CD4-positive, alpha-beta memory T cell (primary cell): ENCODE data around the gene UBE2E2. TPM values are rescaled to one million over a fixed set of nuclear protein-coding genes. Genes with fewer than 3 reads are reported as not detected.

Experiments used
- CTCF ChIA-PET: fragments of 350-600 bp; sonication (Branson Sonifier 250); formaldehyde crosslinking; loops from one replicate; lab custom pipeline; 2021; ENCODE audit warnings: inconsistent platforms; ENCODE audit not compliant: partially characterized antibody; lab: Charles Lee
- POLR2A ChIA-PET: fragments of 350-600 bp; sonication (Branson Sonifier 250); formaldehyde crosslinking; loops from one replicate; lab custom pipeline; 2021; ENCODE audit not compliant: partially characterized antibody; lab: Charles Lee
- DNase-seq, 5 donors: peaks; one replicate each; pipeline versions ENCODE4 v3.0.0 to v3.0.0-alpha.2; 2020 to 2022; ENCODE audit warnings: mixed read lengths in 1 of 5
- H3K27ac ChIP-seq: one replicate; pipeline ENCODE4 v1.7.0; 2013; ENCODE audit warnings: low read depth, low read length
- H3K27me3 ChIP-seq: 2 replicates; pipeline ENCODE4 v1.7.0; 2013; ENCODE audit warnings: mild to moderate bottlenecking, low read length, moderate library complexity; ENCODE audit not compliant: insufficient read depth
- H3K36me3 ChIP-seq: 2 replicates; pipeline ENCODE4 v1.7.0; 2013; ENCODE audit warnings: mild to moderate bottlenecking, low read length, moderate library complexity; ENCODE audit not compliant: insufficient read depth
- H3K4me1 ChIP-seq: 2 replicates; pipeline ENCODE4 v1.7.0; 2013; ENCODE audit warnings: mild to moderate bottlenecking, low read length, moderate library complexity; ENCODE audit not compliant: insufficient read depth
- H3K4me3 ChIP-seq, 2 donors: one replicate each; pipeline ENCODE4 v1.7.0; 2013; ENCODE audit warnings: low read length in 2 of 2, mild to moderate bottlenecking in 1 of 2
- H3K9me3 ChIP-seq, 2 donors: one replicate each; pipeline ENCODE4 v1.7.0; 2013; ENCODE audit warnings: low read length in 2 of 2, control low read depth in 1 of 2; ENCODE audit not compliant: control insufficient read depth in 1 of 2
- H3K27ac Mint-ChIP-seq, 7 donors: one replicate each; pipeline ENCODE4 v1.8.0; 2020 to 2021; ENCODE audit warnings: mixed read lengths in 7 of 7, mild to moderate bottlenecking in 6 of 7, inconsistent platforms in 3 of 7, moderate library complexity in 3 of 7
- H3K27me3 Mint-ChIP-seq, 2 donors: one replicate each; pipeline ENCODE4 v1.8.0; 2020 to 2021; ENCODE audit warnings: mixed read lengths in 2 of 2
- H3K36me3 Mint-ChIP-seq, 2 donors: one replicate each; pipeline ENCODE4 v1.8.0; 2020 to 2021; ENCODE audit warnings: mixed read lengths in 2 of 2, inconsistent platforms in 1 of 2, mild to moderate bottlenecking in 1 of 2
- H3K4me1 Mint-ChIP-seq, 4 donors: one replicate each; pipeline ENCODE4 v1.8.0; 2020 to 2021; ENCODE audit warnings: mixed read lengths in 4 of 4, mild to moderate bottlenecking in 1 of 4
- H3K4me3 Mint-ChIP-seq, 8 donors: one replicate each; pipeline ENCODE4 v1.8.0; 2020 to 2021; ENCODE audit warnings: mixed read lengths in 8 of 8, mild to moderate bottlenecking in 7 of 8, moderate library complexity in 6 of 8, inconsistent platforms in 3 of 8
- H3K9me3 Mint-ChIP-seq, 8 donors: one replicate each; pipeline ENCODE4 v1.8.0; 2020 to 2021; ENCODE audit warnings: mixed read lengths in 8 of 8, mild to moderate bottlenecking in 5 of 8, inconsistent platforms in 3 of 8, moderate library complexity in 1 of 8
- intact Hi-C: fragments of 100-400 bp; cut with micrococcal nuclease; formaldehyde crosslinking; loops from one replicate; pipeline ENCODE4 v1.15.1; 2023
- polyA plus RNA-seq, 2 donors: library from polyadenylated mRNA; unstranded; fragments of 300-500 nt; fragmentation: Illumina TruSeq; gene quantifications; one replicate each; pipeline ENCODE4 v1.2.3, GENCODE V29; 2021
- total RNA-seq, 2 experiments: library from RNA; stranded (reverse); gene quantifications; one replicate each; pipeline ENCODE4 v1.2.3, GENCODE V29; 2021

UBE2E2 gene
- total and polyA plus RNA-seq, 4 experiments from 2014 or later, result 1.3 to 4.7 (median 3.1) TPM

DNA sequence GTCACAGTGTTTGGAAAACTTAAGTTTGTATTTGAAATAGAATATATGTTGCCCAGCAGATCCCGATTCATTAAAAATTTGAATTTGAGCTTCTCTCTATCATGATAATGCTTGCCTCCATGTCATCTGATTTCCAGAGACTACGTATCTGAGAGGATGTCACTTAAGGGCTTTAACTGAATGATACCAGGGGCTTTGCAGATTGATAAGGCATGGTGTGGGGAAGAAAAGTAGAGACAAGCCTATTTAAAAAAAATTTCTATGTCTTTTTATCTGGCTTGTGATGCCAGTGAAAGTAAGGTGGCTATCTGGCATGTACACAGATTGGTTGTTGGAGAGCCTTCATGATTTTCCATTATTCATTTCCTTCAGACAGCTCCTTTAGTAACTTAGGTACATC lies 72.7 kb downstream of the UBE2E2 start:
- Mint-ChIP-seq H3K4me1 (no peaks in the 10 kb centered on the region), H3K4me3 (no peak overlapping the region), H3K9me3 (peaks cover 0 to 6% (median 5%) of the 10 kb centered on the region in 8 donors), H3K36me3 (no peaks in the 10 kb centered on the region), H3K27me3 (no peaks in the 10 kb centered on the region), H3K27ac (no peak overlapping the region)
- no peaks in the 10 kb centered on the region for H3K9me3 ChIP-seq
- CTCF ChIA-PET, result no interaction called here
- no peak overlapping the region for H3K27ac ChIP-seq
- no peak for DNase-seq
- H3K4me3 ChIP-seq, result no peak overlapping the region
- no peaks in the 10 kb centered on the region for H3K4me1 ChIP-seq
- intact Hi-C loops, result no loop called here
- no peaks in the 10 kb centered on the region for H3K36me3 ChIP-seq
- H3K27me3 ChIP-seq, result no peaks in the 10 kb centered on the region
- POLR2A ChIA-PET, result no interaction called here

DNA sequence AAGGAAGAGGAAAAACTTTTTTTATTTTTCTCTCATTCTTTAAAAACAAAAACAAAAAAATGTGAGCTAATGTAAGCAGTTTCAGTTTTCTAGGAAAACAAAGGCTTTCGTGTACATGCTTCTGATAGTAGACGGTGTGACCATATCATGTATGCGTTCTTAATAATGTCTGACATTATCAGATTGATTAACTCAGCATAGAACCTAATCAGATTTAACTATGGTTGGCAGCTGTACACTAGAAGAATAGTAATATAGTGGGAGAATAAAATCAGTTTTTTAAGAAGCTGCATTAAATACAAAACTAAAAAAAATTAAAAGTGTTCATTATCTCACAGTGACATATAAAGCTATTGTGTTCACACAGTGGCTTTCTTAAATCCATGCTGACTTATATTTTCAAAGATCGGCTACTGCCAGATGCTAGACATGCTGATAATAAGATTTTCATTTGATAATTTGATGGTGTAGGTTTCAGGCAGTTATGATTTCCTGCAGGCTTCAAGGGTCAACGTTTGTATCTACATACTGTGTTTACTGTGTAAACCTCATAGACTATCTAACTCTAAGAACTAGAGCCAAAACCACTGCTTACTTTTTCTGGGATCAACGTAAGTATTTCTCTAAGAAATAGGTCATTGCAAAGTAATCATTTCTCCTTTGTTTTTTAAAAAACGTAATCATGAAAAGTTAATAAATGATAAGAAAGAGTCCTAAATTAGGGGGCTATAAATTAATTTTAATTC lies 74.0 kb downstream of the UBE2E2 start:
- Histone ChIP-seq H3K27ac (no peak overlapping the region), H3K4me1 (no peaks in the 10 kb centered on the region), H3K36me3 (no peaks in the 10 kb centered on the region), H3K27me3 (no peaks in the 10 kb centered on the region), H3K4me3 (no peak overlapping the region), H3K9me3 (no peaks in the 10 kb centered on the region)
- POLR2A ChIA-PET, result no interaction called here
- DNase-seq, result no peak
- Mint-ChIP-seq H3K9me3 (peaks cover 0 to 4% (median under 1%) of the 10 kb centered on the region in 8 donors), H3K27me3 (no peaks in the 10 kb centered on the region), H3K4me1 (no peaks in the 10 kb centered on the region), H3K36me3 (no peaks in the 10 kb centered on the region), H3K4me3 (no peak overlapping the region), H3K27ac (no peak overlapping the region)
- intact Hi-C loops, result no loop called here
- CTCF ChIA-PET, result no interaction called here

DNA sequence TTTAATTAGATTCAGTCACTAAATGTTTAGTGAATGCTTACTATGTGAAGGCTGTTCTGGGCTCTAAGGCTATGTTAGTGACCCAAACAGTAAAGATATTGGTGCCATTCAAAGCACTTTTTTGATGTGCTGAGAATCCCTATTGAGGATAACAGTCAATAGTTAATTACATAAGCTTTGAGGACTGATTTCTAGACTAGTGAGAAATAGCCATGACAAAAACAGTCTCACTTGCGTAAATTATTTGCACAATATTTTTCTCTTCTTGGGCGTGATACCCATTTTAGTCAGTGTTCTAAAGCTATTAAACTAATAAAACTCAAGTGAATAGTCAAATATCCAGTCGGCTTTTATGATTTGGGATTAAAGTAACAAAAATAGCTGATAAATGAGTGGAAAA lies 74.6 kb downstream of the UBE2E2 start:
- no peak overlapping the region for H3K4me3 ChIP-seq
- no peak overlapping the region for H3K27ac Mint-ChIP-seq
- no peaks in the 10 kb centered on the region for H3K4me1 Mint-ChIP-seq
- no peaks in the 10 kb centered on the region for H3K36me3 Mint-ChIP-seq
- CTCF ChIA-PET, result no interaction called here
- intact Hi-C loops, result no loop called here
- peaks cover 0 to 2% (median 0%) of the 10 kb centered on the region in 8 donors for H3K9me3 Mint-ChIP-seq
- no peaks in the 10 kb centered on the region for H3K27me3 ChIP-seq
- POLR2A ChIA-PET, result no interaction called here
- no peaks in the 10 kb centered on the region for H3K27me3 Mint-ChIP-seq
- H3K4me3 Mint-ChIP-seq, result no peak overlapping the region
- no peaks in the 10 kb centered on the region for H3K4me1 ChIP-seq
- H3K27ac ChIP-seq, result no peak overlapping the region
- H3K9me3 ChIP-seq, result no peaks in the 10 kb centered on the region
- H3K36me3 ChIP-seq, result no peaks in the 10 kb centered on the region
- DNase-seq, result no peak

DNA sequence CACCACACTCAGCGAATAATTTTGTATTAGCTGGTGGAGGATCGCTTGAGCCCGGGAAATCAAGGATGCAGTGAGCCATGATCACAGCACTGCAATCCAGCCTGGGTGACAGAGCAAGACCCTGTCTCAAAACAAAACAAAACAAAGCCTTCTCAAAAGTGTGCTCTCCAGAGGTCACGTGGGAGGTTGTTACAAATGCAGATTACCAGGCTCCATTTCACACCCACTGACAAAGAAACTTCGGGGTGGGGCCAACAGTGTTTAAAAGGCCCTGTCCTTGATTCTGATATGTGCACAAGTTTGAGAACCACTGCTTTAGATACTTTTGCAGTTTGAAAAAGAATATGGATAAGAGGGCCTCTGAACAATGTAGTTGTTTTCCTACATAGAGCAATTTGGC lies 80.5 kb downstream of the UBE2E2 start:
- ChIA-PET CTCF (no interaction called here), POLR2A (no interaction called here)
- H3K27me3 ChIP-seq, result no peaks in the 10 kb centered on the region
- Mint-ChIP-seq H3K9me3 (peaks cover 2 to 13% (median 9%) of the 10 kb centered on the region in 8 donors), H3K4me3 (no peak overlapping the region), H3K27ac (no peak overlapping the region), H3K4me1 (no peaks in the 10 kb centered on the region), H3K27me3 (no peaks in the 10 kb centered on the region), H3K36me3 (no peaks in the 10 kb centered on the region)
- DNase-seq, result no peak
- no peak overlapping the region for H3K4me3 ChIP-seq
- no peaks in the 10 kb centered on the region for H3K4me1 ChIP-seq
- intact Hi-C loops, result no loop called here
- H3K27ac ChIP-seq, result no peak overlapping the region
- no peaks in the 10 kb centered on the region for H3K36me3 ChIP-seq
- H3K9me3 ChIP-seq, result no peaks in the 10 kb centered on the region

DNA sequence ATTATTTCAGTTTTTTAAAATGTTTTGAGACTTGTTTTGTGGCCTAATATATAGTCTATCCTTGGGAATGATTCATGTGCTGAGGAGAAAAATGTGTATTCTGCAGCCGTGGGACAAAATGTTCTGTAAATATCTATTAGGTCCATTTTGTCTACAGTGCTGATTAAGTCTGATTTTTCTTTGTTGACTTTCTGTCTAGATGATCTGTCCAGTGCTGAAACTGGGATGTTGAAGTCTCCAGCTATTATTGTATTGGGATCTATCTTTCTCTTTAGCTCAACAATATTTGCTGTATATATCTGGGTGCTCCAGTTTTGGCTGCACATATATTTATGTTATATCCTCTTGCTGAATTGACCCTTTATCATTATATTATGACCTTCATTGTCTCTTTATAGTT lies 85.2 kb downstream of the UBE2E2 start:
- H3K4me3 ChIP-seq, result no peak overlapping the region
- DNase-seq, result no peak
- peaks cover 2 to 13% (median 10%) of the 10 kb centered on the region in 8 donors for H3K9me3 Mint-ChIP-seq
- no peaks in the 10 kb centered on the region for H3K27me3 Mint-ChIP-seq
- H3K4me1 ChIP-seq, result no peaks in the 10 kb centered on the region
- H3K9me3 ChIP-seq, result no peaks in the 10 kb centered on the region
- H3K27me3 ChIP-seq, result no peaks in the 10 kb centered on the region
- intact Hi-C loops, result no loop called here
- POLR2A ChIA-PET, result no interaction called here
- no peaks in the 10 kb centered on the region for H3K4me1 Mint-ChIP-seq
- no peaks in the 10 kb centered on the region for H3K36me3 ChIP-seq
- no peak overlapping the region for H3K27ac Mint-ChIP-seq
- H3K4me3 Mint-ChIP-seq, result no peak overlapping the region
- H3K27ac ChIP-seq, result no peak overlapping the region
- no peaks in the 10 kb centered on the region for H3K36me3 Mint-ChIP-seq
- CTCF ChIA-PET, result no interaction called here

DNA sequence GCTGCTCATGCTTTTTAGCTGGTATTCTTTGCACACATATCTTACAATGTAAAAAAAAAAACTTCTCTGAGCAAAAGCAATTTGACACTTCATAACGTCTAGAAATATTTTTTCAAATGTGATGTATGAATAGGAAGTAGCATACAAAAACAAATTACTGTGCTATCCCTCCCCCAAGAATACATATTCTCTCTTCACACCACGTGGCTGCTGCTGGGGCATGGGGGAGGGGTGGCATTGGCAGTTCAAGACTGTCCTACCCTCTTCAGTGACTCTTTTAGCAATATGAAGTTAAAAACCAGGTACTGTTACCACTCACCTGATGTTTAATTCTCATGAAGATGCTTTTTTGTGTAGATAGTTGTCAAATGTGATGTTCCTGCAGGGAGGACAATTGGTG lies 85.6 kb downstream of the UBE2E2 start:
- no peaks in the 10 kb centered on the region for H3K4me1 Mint-ChIP-seq
- no peaks in the 10 kb centered on the region for H3K27me3 Mint-ChIP-seq
- Histone ChIP-seq H3K4me3 (no peak overlapping the region), H3K4me1 (no peaks in the 10 kb centered on the region), H3K9me3 (no peaks in the 10 kb centered on the region), H3K36me3 (no peaks in the 10 kb centered on the region), H3K27me3 (no peaks in the 10 kb centered on the region), H3K27ac (no peak overlapping the region)
- no peak overlapping the region for H3K4me3 Mint-ChIP-seq
- no peak for DNase-seq
- ChIA-PET CTCF (no interaction called here), POLR2A (no interaction called here)
- H3K27ac Mint-ChIP-seq, result no peak overlapping the region
- H3K36me3 Mint-ChIP-seq, result no peaks in the 10 kb centered on the region
- intact Hi-C loops, result no loop called here
- peaks cover 2 to 13% (median 10%) of the 10 kb centered on the region in 8 donors for H3K9me3 Mint-ChIP-seq

DNA sequence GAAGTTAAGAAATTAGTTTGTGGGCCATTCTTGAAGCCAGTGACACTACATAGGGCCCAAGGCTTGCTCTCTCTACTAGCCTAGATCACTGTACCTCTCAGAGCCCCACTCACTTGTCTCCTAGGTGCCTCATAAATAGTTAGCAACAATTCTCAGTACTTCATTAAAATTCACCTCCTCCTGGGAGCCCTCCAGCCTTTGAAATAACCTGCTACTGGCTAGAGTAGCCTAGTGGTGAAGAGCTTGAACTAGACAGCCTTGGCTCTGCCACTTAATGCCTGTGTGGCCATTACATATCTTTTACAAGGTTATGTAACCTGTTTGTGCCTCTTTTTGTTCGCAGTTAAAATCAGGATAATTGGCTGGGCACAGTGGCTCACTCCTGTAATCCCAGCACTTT lies 89.3 kb downstream of the UBE2E2 start:
- DNase-seq, result no peak

More for the DNA sequence above, 89.3 kb downstream of the UBE2E2 start:
- H3K4me1 Mint-ChIP-seq, result no peaks in the 10 kb centered on the region
- H3K4me3 ChIP-seq, result no peak overlapping the region
- no peaks in the 10 kb centered on the region for H3K4me1 ChIP-seq
- H3K27me3 Mint-ChIP-seq, result no peaks in the 10 kb centered on the region
- no peaks in the 10 kb centered on the region for H3K36me3 Mint-ChIP-seq
- H3K27ac Mint-ChIP-seq, result no peak overlapping the region
- H3K36me3 ChIP-seq, result no peaks in the 10 kb centered on the region
- no peak overlapping the region for H3K4me3 Mint-ChIP-seq
- H3K27ac ChIP-seq, result no peak overlapping the region
- intact Hi-C loops, result no loop called here
- POLR2A ChIA-PET, result no interaction called here
- H3K27me3 ChIP-seq, result no peaks in the 10 kb centered on the region
- CTCF ChIA-PET, result no interaction called here
- peaks cover under 1 to 6% (median 5%) of the 10 kb centered on the region in 8 donors for H3K9me3 Mint-ChIP-seq
- no peaks in the 10 kb centered on the region for H3K9me3 ChIP-seq
